Kidney (tissue), 14 donors: ENCODE results near the gene PPP2R2D. TPM values are rescaled to one million over a fixed set of nuclear protein-coding genes. Genes with fewer than 3 reads are reported as not detected.
A peak's percentile ranks its signal among the peaks of the same experiment; 100 is the strongest.

Experiments
- DNase-seq, 5 donors: peaks; one replicate each; pipeline ENCODE4 v3.0.0-alpha.2; 2013 to 2020
- FAIRE-seq: peaks from 2 replicates; lab custom pipeline; 2012; peaks lifted over from hg19 to GRCh38; lab: Jason Lieb, UNC
- H3K27ac ChIP-seq, 2 donors: one replicate each; pipeline ENCODE4 v1.7.0; 2013; ENCODE audit warnings: low read depth in 2 of 2, low read length in 2 of 2, inconsistent platforms in 1 of 2
- H3K27me3 ChIP-seq: one replicate; pipeline ENCODE4 v1.7.1; 2013; ENCODE audit warnings: low read length, inconsistent platforms; ENCODE audit not compliant: control insufficient read depth, insufficient read depth
- H3K36me3 ChIP-seq, 3 donors: one replicate each; pipeline versions ENCODE4 v1.7.0 to v1.7.1; 2013; ENCODE audit warnings: low read length in 3 of 3, control low read depth in 1 of 3, inconsistent platforms in 1 of 3; ENCODE audit not compliant: insufficient read depth in 3 of 3, control insufficient read depth in 2 of 3
- H3K4me1 ChIP-seq, 3 donors: one replicate each; pipeline versions ENCODE4 v1.7.0 to v1.7.1; 2013; ENCODE audit warnings: low read length in 3 of 3, inconsistent platforms in 1 of 3, low read depth in 1 of 3; ENCODE audit not compliant: control insufficient read depth in 2 of 3, insufficient read depth in 2 of 3
- H3K4me3 ChIP-seq, 3 donors: one replicate each; pipeline versions ENCODE4 v1.7.0 to v1.8.1; 2013; ENCODE audit warnings: low read length in 3 of 3, control low read depth in 1 of 3, inconsistent platforms in 1 of 3
- H3K9ac ChIP-seq, 3 donors: one replicate each; pipeline versions ENCODE4 v1.7.0 to v1.7.1; 2013; ENCODE audit warnings: low read length in 3 of 3, control low read depth in 1 of 3, inconsistent platforms in 1 of 3
- H3K9me3 ChIP-seq, 3 donors: one replicate each; pipeline versions ENCODE4 v1.7.0 to v1.7.1; 2013; ENCODE audit warnings: low read length in 3 of 3, control low read depth in 1 of 3, inconsistent platforms in 1 of 3; ENCODE audit not compliant: control insufficient read depth in 2 of 3, insufficient read depth in 1 of 3
- intact Hi-C: fragments of 100-400 bp; cut with DNase I; formaldehyde crosslinking; loops from one replicate; pipeline ENCODE4 v1.11.1; 2022
- polyA plus RNA-seq: library from polyadenylated mRNA; stranded (reverse); fragments of 350-450 nt; fragmentation: Illumina TruSeq; extraction: RNeasy Lipid Tissue Mini Kit (QIAGEN cat#74804); gene quantifications from one replicate; pipeline ENCODE4 v1.2.3, GENCODE V29; 2014; ENCODE audit warnings: low read depth, low replicate concordance; ENCODE audit not compliant: insufficient read depth
- total RNA-seq: library from RNA; stranded (reverse); fragmentation: NEBNext Ultra II Directional; extraction: Animal tissue kit (Norgen Biotek cat#: 25700); gene quantifications from one replicate; pipeline ENCODE4 v1.2.1, GENCODE V29; 2021
- TF ChIP-seq, protein P1 (sequence below): IDR thresholded peaks from 3 replicates; pipeline ENCODE4 v1.5.1; 2012; ENCODE audit warnings: mild to moderate bottlenecking, moderate library complexity, borderline replicate concordance; ENCODE audit not compliant: insufficient read depth; ENCODE audit errors: extremely low read depth
- donor health status: control.
- donor health status: control.
- donor health status: control.
- donor health status: control.
- donor health status: control.
- donor health status: DM: yes; HTN: yes; CAD: no.
- donor health status: Normal renal cell carcinoma (clear cell type).

The PPP2R2D gene
- total and polyA plus RNA-seq, 2 donors from 2014 or later = 28.3 to 34.8 TPM

DNA sequence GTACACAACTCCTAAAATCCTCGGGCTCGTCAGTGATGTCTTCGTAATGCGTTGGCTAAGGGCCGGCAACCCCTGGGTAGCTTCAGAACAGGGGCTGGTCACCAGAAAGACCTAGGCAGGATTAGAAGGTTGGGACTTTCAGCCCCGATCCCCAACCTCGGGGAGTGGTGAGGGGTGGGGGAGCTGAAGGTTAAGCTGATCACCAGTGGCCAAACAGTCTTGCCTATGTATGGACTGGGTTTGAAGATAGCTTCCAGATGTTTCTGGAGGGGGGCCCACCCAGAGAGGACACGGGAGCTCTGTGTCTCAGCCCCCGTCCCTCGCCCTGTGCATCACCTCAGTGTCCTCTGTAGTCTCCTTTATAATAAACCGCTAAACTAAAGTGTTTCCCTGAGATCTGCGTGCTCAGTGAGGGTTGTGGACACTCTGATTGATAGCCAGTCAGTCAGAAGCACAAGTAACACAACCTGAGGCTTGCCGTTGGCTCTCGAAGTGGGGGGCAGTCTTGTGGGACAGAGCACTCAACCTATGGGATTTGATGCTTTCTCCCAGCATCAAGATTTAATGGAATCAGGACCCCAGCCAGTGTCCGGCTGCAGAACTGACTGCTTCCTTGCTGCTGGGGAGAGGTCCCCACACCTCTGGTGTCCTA lies 10.0 kb downstream of the PPP2R2D start:
- Histone ChIP-seq H3K27me3 (no peaks in the 10 kb centered on the region), H3K9ac (no peak overlapping the region), H3K9me3 (no peaks in the 10 kb centered on the region), H3K36me3 (peaks cover 6 to 10% (median 10%) of the 10 kb centered on the region in 3 donors), H3K4me3 (peak overlapping the region in 1 of 3 donors; percentile 23), H3K27ac (no peak overlapping the region), H3K4me1 (peaks cover 0 to 37% (median 32%) of the 10 kb centered on the region in 3 donors)
- TF ChIP-seq, protein P1, sequence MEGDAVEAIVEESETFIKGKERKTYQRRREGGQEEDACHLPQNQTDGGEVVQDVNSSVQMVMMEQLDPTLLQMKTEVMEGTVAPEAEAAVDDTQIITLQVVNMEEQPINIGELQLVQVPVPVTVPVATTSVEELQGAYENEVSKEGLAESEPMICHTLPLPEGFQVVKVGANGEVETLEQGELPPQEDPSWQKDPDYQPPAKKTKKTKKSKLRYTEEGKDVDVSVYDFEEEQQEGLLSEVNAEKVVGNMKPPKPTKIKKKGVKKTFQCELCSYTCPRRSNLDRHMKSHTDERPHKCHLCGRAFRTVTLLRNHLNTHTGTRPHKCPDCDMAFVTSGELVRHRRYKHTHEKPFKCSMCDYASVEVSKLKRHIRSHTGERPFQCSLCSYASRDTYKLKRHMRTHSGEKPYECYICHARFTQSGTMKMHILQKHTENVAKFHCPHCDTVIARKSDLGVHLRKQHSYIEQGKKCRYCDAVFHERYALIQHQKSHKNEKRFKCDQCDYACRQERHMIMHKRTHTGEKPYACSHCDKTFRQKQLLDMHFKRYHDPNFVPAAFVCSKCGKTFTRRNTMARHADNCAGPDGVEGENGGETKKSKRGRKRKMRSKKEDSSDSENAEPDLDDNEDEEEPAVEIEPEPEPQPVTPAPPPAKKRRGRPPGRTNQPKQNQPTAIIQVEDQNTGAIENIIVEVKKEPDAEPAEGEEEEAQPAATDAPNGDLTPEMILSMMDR = no peak
- FAIRE-seq = no peak
- intact Hi-C loops = no loop called here
- DNase-seq = peak in 2 of 5 donors; percentile 22 to 41

GRCh38 chr10:131911451-131911850 lies 10.6 kb downstream of the PPP2R2D start:
- FAIRE-seq (no peak), DNase-seq (peak in 2 of 5 donors; percentile 24 to 28)
- Histone ChIP-seq H3K27me3 (no peaks in the 10 kb centered on the region), H3K9me3 (no peaks in the 10 kb centered on the region), H3K36me3 (peaks cover 6 to 10% (median 10%) of the 10 kb centered on the region in 3 donors), H3K4me3 (peak overlapping the region in 1 of 3 donors; percentile 23), H3K27ac (peak overlapping the region in 1 of 2 donors; percentile 28), H3K4me1 (peaks cover 0 to 30% (median 28%) of the 10 kb centered on the region in 3 donors), H3K9ac (no peak overlapping the region)
- intact Hi-C loops = no loop called here
- TF ChIP-seq, protein P1 = no peak

- no peak for FAIRE-seq
- Histone ChIP-seq H3K27ac (no peak overlapping the region), H3K36me3 (peaks cover 6 to 10% (median 10%) of the 10 kb centered on the region in 3 donors), H3K4me3 (no peak overlapping the region), H3K27me3 (no peaks in the 10 kb centered on the region), H3K9me3 (no peaks in the 10 kb centered on the region), H3K9ac (no peak overlapping the region), H3K4me1 (peaks cover 0 to 29% (median 28%) of the 10 kb centered on the region in 3 donors)
- DNase-seq = peak in 1 of 5 donors; percentile 2
- TF ChIP-seq, protein P1 = no peak
- intact Hi-C loops = no loop called here
These were observed 11.8 kb downstream of the PPP2R2D start for GRCh38 chr10:131912620-131913019.
